ENCODE data around the gene SBK3. TPM values are rescaled to one million over a fixed set of nuclear protein-coding genes. Genes with fewer than 3 reads are reported as not detected.

Gene SBK3
- total RNA-seq, 1 donor from 2014 or later = 3.3 TPM

- Histone ChIP-seq H4K20me1 (ENCODE audit: low read depth) (no peaks in the 10 kb centered on the region), H3K79me2 (ENCODE audit: low read depth) (no peaks in the 10 kb centered on the region), H3K9ac (no peak overlapping the region), H3K9me3 (ENCODE audit: low read depth) (no peaks in the 10 kb centered on the region), H2AFZ (replicated peaks) (no peak overlapping the region), H3K27me3 (peaks cover 35% of the 10 kb centered on the region), H3K27ac (no peak overlapping the region), H3F3A (ENCODE audit: low read depth) (no peaks in the 10 kb centered on the region), H3K36me3 (no peaks in the 10 kb centered on the region), H3K4me3 (no peak overlapping the region), H3K4me1 (no peaks in the 10 kb centered on the region), H3K4me2 (no peak overlapping the region)
- no peak for DNase-seq (ENCODE audit: low spot score)
- H3K36me3 Mint-ChIP-seq = peaks cover 9% of the 10 kb centered on the region
- peak overlapping the region; percentile 28 for H3K4me3 Mint-ChIP-seq
- H3K27ac Mint-ChIP-seq = no peak overlapping the region
- no peak for TF ChIP-seq CTCF (IDR thresholded peaks at IDR 0.05)
- TF ChIP-seq EZH2phosphoT487 (IDR thresholded peaks at IDR 0.05) = no peak
- no peak for TF ChIP-seq EZH2 (IDR thresholded peaks at IDR 0.05)
- H3K9me3 Mint-ChIP-seq = peaks cover 14% of the 10 kb centered on the region
- H3K27me3 Mint-ChIP-seq (ENCODE audit: insufficient read depth, low read depth) = peaks cover 12% of the 10 kb centered on the region
- H3K4me1 Mint-ChIP-seq = peaks cover 13% of the 10 kb centered on the region
Measured at GRCh38 chr19:55503157-55503501, 42.2 kb downstream of the SBK3 start.

GRCh38 chr19:55502197-55502952 is 43.0 kb downstream of the SBK3 start:
- Mint-ChIP-seq H3K27me3 (ENCODE audit: insufficient read depth, low read depth) (peaks cover 9% of the 10 kb centered on the region), H3K4me1 (peaks cover 8% of the 10 kb centered on the region), H3K9me3 (peaks cover 14% of the 10 kb centered on the region), H3K4me3 (no peak overlapping the region), H3K36me3 (peaks cover 9% of the 10 kb centered on the region), H3K27ac (no peak overlapping the region)
- Histone ChIP-seq H3K27ac (no peak overlapping the region), H3K36me3 (no peaks in the 10 kb centered on the region), H3K9ac (no peak overlapping the region), H3K4me3 (no peak overlapping the region), H3F3A (ENCODE audit: low read depth) (no peaks in the 10 kb centered on the region), H3K9me3 (ENCODE audit: low read depth) (no peaks in the 10 kb centered on the region), H4K20me1 (ENCODE audit: low read depth) (no peaks in the 10 kb centered on the region), H3K27me3 (peaks cover 35% of the 10 kb centered on the region), H3K79me2 (ENCODE audit: low read depth) (no peaks in the 10 kb centered on the region), H3K4me1 (no peaks in the 10 kb centered on the region), H3K4me2 (no peak overlapping the region), H2AFZ (replicated peaks) (no peak overlapping the region)
- DNase-seq (ENCODE audit: low spot score) = no peak
- TF ChIP-seq EZH2phosphoT487 (IDR thresholded peaks at IDR 0.05) = no peak
- no peak for TF ChIP-seq EZH2 (IDR thresholded peaks at IDR 0.05)
- no peak for TF ChIP-seq CTCF (IDR thresholded peaks at IDR 0.05)

GRCh38 chr19:55500368-55500952 is 44.9 kb downstream of the SBK3 start:
- Mint-ChIP-seq H3K9me3 (peaks cover 14% of the 10 kb centered on the region), H3K36me3 (peaks cover 9% of the 10 kb centered on the region), H3K27ac (no peak overlapping the region), H3K27me3 (ENCODE audit: insufficient read depth, low read depth) (peaks cover 11% of the 10 kb centered on the region), H3K4me1 (peaks cover 13% of the 10 kb centered on the region), H3K4me3 (no peak overlapping the region)
- TF ChIP-seq EZH2phosphoT487 (IDR thresholded peaks at IDR 0.05) = no peak
- no peak for TF ChIP-seq EZH2 (IDR thresholded peaks at IDR 0.05)
- TF ChIP-seq CTCF (IDR thresholded peaks at IDR 0.05) = no peak
- no peak overlapping the region for H2AFZ ChIP-seq (replicated peaks)
- H3K9ac ChIP-seq = no peak overlapping the region
- no peaks in the 10 kb centered on the region for H3F3A ChIP-seq (ENCODE audit: low read depth)
- no peaks in the 10 kb centered on the region for H3K9me3 ChIP-seq (ENCODE audit: low read depth)
- H3K4me3 ChIP-seq = no peak overlapping the region
- no peaks in the 10 kb centered on the region for H3K79me2 ChIP-seq (ENCODE audit: low read depth)
- no peak for DNase-seq (ENCODE audit: low spot score)
- no peak overlapping the region for H3K4me2 ChIP-seq
- H3K27me3 ChIP-seq = peaks cover 34% of the 10 kb centered on the region
- H3K4me1 ChIP-seq = no peaks in the 10 kb centered on the region
- no peak overlapping the region for H3K27ac ChIP-seq
- H4K20me1 ChIP-seq (ENCODE audit: low read depth) = no peaks in the 10 kb centered on the region
- no peaks in the 10 kb centered on the region for H3K36me3 ChIP-seq

Data from neural progenitor cell (in vitro differentiated cells).